Glomerular visceral epithelial cell (primary cell): Measurements from ENCODE around the gene CTNNAL1.
"Not testable (repeated sequence)": the region's sequence is repeated elsewhere in the genome, so short reads cannot be mapped to it uniquely, and the experiment has no call there.

Source experiments
- DNase-seq: peaks from one replicate; pipeline ENCODE4 v3.0.0-alpha.2; 2016; ENCODE audit errors: extremely low spot score

CTNNAL1 gene

DNA sequence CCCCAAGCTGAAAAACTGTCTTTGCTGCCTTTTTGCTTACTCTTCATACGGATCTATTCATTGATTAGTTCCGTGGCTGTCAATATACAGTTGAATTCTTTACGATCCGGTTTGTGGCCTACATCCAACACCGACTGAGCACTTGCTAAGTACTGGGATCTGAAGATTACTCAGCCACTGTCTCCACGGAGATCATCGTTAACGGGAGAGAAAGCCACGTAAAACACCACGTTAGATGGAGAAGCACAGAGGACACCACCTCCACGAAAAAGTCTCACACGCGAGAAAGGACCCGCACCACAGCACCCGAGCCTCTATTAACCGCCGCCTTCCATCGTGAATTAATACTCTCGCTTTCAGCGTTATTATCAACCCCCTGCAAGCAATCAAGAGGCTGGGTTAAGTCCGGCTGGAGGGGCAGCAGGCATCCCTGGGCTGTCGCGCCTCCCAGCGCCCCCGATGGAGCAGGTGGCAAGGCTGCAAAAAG lies 80.0 kb downstream of the CTNNAL1 start:
- DNase-seq: no peak

DNA sequence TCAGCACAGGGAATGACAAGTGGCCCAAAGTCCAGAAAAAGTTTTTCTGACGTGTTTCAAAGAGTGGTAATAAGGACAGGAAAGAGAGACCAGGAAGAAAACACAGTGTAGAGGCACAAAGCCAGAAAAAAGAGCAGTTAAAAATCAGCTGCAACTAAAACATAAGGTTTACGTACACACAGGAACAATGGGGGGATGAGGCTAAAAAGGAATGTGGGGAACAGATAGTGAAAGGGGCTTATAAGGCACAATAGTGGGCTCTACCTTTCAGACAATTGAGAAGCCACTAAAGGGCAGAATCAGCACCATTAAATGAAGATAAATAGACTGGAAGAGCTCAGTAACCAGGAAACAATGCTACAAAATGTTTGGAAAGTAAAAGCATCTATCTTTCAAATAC lies 84.9 kb downstream of the CTNNAL1 start:
- no peak for DNase-seq

DNA sequence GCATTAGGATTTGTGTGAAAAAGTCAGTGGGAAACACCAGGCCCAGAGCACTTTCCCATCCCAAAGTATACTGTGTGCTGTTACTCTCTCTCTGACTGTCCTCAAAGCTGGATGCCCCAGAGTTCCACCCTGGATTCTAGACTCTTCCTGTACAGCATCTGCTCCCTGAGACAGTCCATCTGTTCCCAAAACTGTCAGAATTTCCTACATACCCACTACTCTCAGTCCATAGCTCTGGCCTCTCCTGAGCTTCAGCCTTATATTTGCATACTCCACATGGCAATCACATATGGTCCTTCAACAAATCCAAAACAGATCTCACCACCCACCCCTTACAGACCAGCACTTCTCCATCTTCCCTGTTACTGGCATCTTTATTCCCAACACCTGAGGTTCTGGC lies 88.8 kb downstream of the CTNNAL1 start:
- DNase-seq: no peak

DNA sequence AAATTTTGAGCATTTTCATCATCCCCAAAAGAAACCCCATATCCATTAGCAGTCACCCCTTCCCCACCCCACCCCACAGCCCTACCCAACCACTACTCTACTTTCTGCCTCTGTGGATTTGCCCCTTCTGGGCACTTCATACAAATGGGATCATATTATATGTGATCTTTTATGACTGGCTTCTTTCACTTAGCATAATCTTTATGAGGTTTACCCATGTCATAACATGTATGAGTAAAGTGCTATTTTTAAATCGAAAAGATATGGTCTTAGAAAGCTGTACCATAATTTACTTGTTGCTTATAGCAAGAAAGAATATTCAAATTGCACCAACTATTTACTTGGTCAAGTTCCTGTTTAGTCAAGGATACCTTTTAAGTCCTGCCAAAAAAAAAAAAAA lies 92.1 kb downstream of the CTNNAL1 start:
- no peak for DNase-seq

DNA sequence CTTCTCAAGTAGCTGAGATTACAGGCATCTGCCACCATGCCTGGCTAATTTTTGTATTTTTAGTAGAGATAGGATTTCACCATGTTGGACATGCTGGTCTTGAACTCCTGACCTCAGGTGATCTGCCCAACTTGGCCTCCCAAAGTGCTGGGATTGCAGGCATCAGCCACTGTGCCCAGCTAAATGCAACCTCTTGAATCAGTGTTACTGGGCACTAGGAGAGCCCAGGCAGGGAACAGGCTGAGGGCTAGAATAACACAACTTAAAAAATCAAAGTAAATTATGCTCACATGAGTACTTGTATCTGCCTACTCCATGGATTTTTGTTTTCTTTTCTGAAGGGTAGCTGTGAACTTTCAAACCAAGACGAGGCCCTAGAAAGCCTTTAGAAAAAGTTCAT lies 92.9 kb downstream of the CTNNAL1 start:
- not testable (repeated sequence) for DNase-seq

DNA sequence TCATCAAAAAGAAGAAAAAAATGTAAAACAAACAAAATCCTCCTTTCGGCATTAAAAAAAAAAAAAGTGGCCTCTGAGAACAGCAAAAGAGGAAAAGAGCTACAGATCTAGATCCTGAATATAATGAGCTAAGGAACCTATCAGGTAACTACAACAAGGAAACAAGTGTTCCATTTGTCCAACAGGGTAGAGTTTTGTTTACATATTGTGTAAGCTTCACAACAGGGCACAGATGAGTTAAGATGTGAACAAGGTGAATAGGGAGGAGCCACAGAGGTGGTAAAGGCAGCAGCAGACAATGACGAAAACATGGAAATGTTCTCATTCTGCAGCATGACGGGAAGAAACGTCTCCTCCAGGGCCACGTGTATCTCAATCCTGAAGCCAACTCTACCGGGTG lies 93.8 kb downstream of the CTNNAL1 start:
- DNase-seq: no peak

DNA sequence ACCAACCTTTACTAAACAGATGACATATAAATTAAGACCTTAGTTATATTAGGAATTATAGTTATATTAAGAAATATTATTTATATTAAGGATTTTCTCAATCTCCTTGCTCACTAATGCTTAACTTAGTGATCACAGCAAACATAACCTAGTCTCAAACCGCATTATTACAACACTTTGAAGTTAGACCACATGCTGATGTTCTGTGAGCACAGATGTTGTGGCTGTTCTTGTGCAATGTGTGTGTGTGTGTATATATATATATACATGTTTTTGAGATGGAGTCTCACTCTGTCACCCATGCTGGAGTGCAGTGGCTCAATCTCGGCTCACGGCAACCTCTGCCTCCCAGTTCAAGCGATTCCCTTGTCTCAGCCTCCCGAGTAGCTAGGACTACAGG lies 99.9 kb downstream of the CTNNAL1 start:
- DNase-seq: no peak

DNA sequence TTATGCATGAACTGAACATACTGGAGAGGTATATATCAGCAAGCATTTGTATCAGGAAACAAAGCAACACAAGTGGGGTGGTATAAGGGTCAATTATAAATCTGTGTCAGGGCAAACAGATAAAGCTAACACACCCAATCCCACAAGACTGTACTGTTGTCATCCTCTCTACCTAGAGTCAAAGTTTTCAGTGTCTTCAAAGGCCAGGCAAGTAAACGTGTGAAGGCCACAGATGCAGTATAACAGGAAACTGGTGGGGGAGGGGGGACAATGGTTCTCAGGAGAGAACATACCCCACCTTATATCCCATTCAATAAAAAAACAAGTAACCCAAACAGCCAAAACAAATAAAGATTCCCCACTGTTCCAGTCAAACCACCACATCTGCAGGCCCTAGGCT lies 101.5 kb downstream of the CTNNAL1 start:
- no peak for DNase-seq

DNA sequence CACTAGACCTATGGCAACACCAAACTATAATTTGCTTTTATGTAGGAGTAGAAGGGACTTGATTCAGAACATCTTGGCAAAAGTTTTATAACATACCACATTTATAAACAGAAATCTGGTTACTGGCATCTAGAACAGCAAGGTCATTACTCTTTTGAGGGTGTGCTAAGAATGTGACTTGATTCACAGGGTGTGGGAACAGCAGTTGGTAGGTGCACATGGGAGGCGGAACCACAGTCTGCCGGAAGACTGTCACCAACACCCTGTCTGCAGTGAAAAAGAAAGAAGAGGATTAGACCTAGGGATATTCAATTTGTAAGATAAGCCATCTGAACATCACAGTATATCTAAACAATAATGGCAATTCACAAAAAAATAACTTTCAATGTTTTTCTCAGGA lies 102.4 kb downstream of the CTNNAL1 start:
- DNase-seq: no peak

DNA sequence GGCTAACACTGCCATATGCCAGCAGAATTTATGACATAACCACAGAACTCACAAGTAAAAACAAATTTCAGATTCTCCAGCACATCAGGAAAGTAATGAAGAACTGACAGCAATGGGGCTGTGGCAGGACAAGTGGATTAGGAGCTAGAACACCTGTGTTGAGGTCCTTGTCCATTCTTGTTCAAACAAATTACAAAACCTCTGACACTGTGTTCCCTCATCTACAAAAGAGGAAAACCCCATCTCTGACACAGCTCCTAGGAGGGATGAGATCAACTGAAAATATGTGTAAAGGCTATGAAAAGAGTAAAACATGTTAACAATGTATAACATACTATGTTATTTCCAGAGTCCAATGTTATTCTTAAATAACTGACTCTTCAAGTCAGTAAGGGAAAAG lies 102.9 kb downstream of the CTNNAL1 start:
- no peak for DNase-seq

DNA sequence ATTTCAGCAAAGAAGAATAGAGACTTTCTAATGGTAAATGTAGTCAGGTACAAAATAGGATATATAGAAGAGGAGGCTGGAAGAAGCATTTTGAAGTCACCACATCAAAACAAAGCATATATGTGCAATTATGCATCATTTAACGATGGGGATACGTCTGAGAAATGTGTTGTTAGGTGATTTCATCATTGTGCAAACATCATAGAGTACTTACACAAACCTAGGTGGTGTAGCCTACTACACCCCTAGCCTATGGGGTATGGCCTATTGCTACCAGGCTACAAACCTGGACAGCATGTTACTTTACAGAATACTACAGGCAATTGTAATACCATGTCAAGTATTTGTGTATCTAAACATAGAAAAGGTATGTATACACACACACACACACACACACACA lies 107.8 kb downstream of the CTNNAL1 start:
- no peak for DNase-seq

DNA sequence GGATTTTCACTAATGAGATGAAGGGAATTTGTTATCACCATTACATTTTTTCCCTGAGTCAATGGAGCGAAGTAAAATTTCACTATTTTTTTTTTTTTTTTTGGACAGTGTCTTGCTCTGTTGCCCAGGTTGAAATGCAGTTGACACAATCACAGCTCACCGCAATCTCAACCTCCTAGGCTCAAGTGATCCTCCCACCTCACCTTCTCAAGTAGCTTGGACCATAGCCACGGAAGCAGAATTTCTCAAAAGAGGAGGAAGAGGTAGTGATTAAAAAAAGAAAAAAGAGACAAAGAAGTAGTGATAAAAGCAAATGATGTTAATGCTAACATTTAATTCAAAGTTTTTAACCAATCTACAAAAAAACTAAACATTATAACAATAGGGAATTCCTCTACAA lies 109.1 kb downstream of the CTNNAL1 start:
- DNase-seq: no peak

DNA sequence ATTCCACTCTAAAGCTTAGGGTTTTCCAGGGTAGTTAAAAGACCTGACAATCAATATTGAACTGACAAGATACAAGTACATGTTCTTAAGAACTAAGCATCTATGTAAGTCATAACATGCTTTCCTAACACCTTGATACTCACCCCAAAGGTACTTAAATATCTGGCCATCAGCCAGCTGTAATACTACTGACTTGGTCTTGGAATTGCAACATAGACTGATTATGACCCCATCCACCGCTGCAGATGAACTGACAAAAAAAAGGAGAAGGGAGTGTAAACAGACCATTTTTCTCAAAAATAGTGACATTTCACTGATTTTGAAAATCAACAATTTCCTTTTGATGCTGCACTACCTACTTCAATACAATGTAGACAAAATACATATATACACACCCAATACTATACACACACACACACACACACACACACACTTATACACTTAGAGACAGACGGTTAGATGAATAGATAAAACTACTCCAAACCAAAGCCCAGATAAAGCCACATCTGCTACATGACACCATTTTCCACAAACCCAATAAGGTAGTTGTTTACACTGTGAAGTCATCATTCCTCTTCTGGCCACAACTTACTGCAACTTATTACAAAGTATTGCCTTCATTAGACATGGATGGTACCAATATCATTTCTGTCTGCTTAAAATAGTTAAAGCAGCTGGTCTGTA lies 109.7 kb downstream of the CTNNAL1 start:
- DNase-seq: no peak

DNA sequence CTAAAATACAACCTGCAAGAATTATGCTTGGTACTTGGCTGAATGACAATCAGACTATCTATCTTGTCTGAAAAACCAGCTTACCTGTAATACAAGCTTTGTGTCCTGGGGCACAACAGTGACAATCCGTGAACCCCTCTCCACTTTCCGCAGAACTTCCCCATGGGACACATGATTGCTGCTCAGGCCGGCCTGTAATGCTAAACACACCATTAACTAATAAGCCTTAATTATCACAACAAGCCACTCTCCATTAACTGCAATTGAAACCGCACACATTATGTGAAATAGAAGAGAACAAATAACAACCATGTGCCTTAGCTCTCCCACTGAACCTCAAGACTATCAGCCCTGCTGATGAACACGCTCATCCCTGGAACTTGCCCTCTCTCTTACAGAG lies 113.1 kb downstream of the CTNNAL1 start:
- no peak for DNase-seq

DNA sequence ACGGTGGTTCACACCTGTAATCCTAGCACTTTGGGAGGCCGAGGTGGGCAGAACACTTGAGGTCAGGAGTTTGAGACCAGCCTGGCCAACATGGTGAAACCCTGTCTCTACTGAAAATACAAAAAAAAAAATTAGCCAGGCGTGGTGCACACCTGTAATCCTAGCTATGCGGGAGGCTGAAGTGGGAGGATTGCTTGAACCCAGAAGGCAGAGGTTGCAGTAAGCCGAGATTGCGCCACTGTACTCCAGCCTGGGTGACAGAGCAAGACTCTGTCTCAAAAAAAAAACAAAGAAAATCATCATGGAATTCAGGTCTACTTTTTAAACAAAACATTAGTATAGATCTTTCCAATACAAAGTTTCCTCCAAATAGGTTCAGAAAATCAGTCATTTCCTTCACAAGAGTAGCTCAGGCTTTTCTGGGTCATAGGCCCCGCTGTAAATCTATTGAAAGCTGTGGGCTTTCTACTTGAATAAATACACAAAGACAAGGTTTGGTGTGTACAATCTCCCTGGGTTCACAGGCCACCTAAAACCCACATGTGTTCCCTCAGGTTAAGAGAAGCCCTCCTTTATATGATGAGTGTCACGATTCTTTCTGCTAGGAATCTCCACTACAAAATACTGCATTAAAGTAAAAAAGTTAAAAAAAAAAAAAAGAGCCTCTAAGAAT lies 114.1 kb downstream of the CTNNAL1 start:
- not testable (repeated sequence) for DNase-seq

DNA sequence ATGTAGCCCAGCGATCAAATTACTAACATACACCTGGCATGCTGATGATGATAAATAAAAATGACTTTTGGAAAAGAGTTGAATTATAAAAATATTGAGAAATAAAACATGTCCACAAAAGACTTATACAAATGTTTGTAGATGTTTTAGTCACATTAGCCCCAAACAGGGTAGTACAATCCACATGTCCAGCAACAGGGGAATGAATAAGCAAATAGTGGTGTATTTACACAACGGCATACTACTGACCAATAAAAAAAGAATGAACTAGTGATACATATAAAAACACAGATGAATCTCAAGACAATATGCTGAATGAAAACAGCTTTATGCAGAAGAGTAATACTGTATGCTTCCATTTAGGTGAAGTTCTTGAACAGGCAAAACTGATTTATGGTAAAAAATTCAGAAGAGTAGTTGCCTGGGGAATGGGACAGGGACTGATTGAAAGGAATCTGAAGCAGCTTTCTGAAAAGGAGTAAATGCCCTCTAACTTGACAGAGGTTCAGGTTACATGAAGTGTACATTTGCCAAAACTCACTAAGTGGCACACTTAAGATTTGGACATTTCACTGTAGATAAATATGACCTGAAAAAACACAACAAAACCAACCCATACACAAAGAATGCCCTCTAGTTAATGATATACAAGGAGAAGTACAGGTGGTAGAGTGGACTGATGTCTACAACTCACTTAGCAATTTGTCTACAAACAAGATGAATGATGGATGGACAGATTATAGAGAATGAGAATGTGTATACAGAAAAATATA lies 115.8 kb downstream of the CTNNAL1 start:
- DNase-seq: no peak

DNA sequence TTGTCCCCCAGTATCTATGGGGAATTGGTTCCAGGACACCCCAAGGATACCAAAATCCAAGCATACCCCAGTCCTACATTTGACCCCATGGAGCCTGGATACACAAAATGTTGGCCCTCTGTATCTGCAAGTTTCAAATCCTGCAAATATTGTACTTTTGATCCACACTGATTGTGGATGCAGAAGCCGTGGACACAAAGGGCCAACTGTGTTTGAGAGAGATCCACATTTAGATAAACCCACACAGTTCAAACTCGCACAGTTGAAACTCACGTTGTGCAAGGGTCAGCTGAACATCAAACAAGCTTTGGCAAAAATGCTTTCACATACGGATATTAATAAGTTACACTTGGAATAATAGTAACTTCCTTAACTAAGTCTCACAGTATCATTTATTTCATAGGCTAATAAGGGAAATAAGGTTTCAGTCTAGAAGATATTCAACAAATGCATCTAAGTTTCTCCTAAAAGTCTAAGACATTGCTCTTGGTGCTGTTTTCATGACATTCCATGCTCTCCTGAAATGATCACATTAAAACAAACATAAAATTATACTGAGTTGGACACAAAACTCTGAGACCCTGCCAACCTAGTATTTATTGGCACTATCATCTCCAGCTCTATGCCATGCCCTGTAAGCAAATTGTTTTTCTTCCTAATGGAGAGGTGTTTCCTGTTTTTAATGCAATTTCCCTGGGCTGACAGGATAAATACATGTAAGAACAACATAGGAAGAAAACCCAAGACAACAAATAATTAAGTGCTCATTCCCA lies 118.9 kb downstream of the CTNNAL1 start:
- DNase-seq: no peak
